GM23338 (cell line): ENCODE measurements around the gene AKR7A3. TPM values are rescaled to one million over a fixed set of nuclear protein-coding genes. Genes with fewer than 3 reads are reported as not detected.

ENCODE experiments used
- ATAC-seq: fragments of 200-7000 bp; cut with Tn5 transposase; 3 replicates; pipeline ENCODE4 v1.9.1; 2020
- DNase-seq: peaks from one replicate; pipeline ENCODE4 v3.0.0-alpha.2; 2015; ENCODE audit warnings: low spot score
- H2AFZ ChIP-seq: fragments of 200-600 bp; sonication (generic); 2 replicates; pipeline ENCODE4 v1.8.0; 2016; ENCODE audit warnings: antibody characterized with exemption, mild to moderate bottlenecking, moderate library complexity
- H3F3A ChIP-seq: fragments of 200-600 bp; sonication (generic); replicated peaks from 2 replicates; pipeline ENCODE4 v1.8.0; 2017; ENCODE audit warnings: antibody characterized with exemption, mixed run types, low read depth
- H3K27ac ChIP-seq: fragments of 200-600 bp; sonication (generic); 2 replicates; pipeline ENCODE4 v1.6.1; 2016; ENCODE audit warnings: low read depth
- H3K27me3 ChIP-seq: fragments of 200-600 bp; sonication (generic); 2 replicates; pipeline ENCODE4 v1.8.0; 2016; ENCODE audit warnings: mild to moderate bottlenecking, mixed run types, moderate library complexity; ENCODE audit not compliant: insufficient read depth
- H3K36me3 ChIP-seq: fragments of 200-600 bp; sonication (generic); 2 replicates; pipeline ENCODE4 v1.8.0; 2016; ENCODE audit warnings: mild to moderate bottlenecking; ENCODE audit not compliant: insufficient read depth
- H3K4me1 ChIP-seq: fragments of 200-600 bp; sonication (generic); 2 replicates; pipeline ENCODE4 v1.8.0; 2016; ENCODE audit warnings: mild to moderate bottlenecking, moderate library complexity; ENCODE audit not compliant: insufficient read depth
- H3K4me2 ChIP-seq: fragments of 200-600 bp; sonication (generic); 2 replicates; pipeline ENCODE4 v1.7.1; 2017; ENCODE audit warnings: mixed run types
- H3K4me3 ChIP-seq: fragments of 200-600 bp; sonication (generic); 2 replicates; pipeline ENCODE4 v1.6.1; 2016; ENCODE audit warnings: mixed run types
- H3K79me2 ChIP-seq: fragments of 200-600 bp; sonication (generic); replicated peaks from 2 replicates; pipeline ENCODE4 v1.8.0; 2017; ENCODE audit warnings: mild to moderate bottlenecking; ENCODE audit not compliant: insufficient read depth
- H3K9me2 ChIP-seq: fragments of 200-600 bp; sonication (generic); 2 replicates; pipeline ENCODE4 v1.8.0; 2017; ENCODE audit not compliant: insufficient read depth
- H4K20me1 ChIP-seq: fragments of 200-600 bp; sonication (generic); replicated peaks from 2 replicates; pipeline ENCODE4 v1.8.0; 2017; ENCODE audit warnings: mild to moderate bottlenecking; ENCODE audit not compliant: insufficient read depth
- H3K27ac Mint-ChIP-seq: 2 replicates; pipeline ENCODE4 v1.8.0; 2020; ENCODE audit warnings: inconsistent platforms, mild to moderate bottlenecking, moderate library complexity, mixed read lengths
- H3K27me3 Mint-ChIP-seq: 3 replicates; pipeline ENCODE4 v1.8.0; 2022; ENCODE audit warnings: low read depth, mild to moderate bottlenecking, moderate library complexity, mixed read lengths, inconsistent platforms; ENCODE audit not compliant: insufficient read depth, poor library complexity
- H3K36me3 Mint-ChIP-seq: 3 replicates; pipeline ENCODE4 v1.8.0; 2021; ENCODE audit warnings: low read depth, mild to moderate bottlenecking, inconsistent platforms, moderate library complexity, mixed read lengths
- H3K4me1 Mint-ChIP-seq: 3 replicates; pipeline ENCODE4 v1.8.0; 2020; ENCODE audit warnings: mild to moderate bottlenecking, inconsistent platforms, mixed read lengths
- H3K4me3 Mint-ChIP-seq: 3 replicates; pipeline ENCODE4 v1.8.0; 2021; ENCODE audit warnings: moderate library complexity, mild to moderate bottlenecking, inconsistent platforms, mixed read lengths
- H3K9me3 Mint-ChIP-seq: 3 replicates; pipeline ENCODE4 v1.8.0; 2020; ENCODE audit warnings: moderate library complexity, mild to moderate bottlenecking, inconsistent platforms, mixed read lengths
- CREB1 ChIP-seq: fragments of 250-450 bp; sonication (Bioruptor Pico); IDR thresholded peaks from 2 replicates; pipeline ENCODE4 v1.5.0; 2020; ENCODE audit warnings: low read depth, mild to moderate bottlenecking, moderate library complexity
- CTCF ChIP-seq, 2 experiments: fragments of 200-600 bp in 1 of 2; sonication (generic) in 1 of 2; conservative IDR thresholded peaks; 2 replicates each; pipeline versions ENCODE4 v1.5.1 to v1.6.1; 2016 to 2017; ENCODE audit warnings: antibody characterized with exemption in 2 of 2, low read depth in 2 of 2, mild to moderate bottlenecking in 2 of 2, moderate library complexity in 1 of 2
- ETS1 ChIP-seq: IDR thresholded peaks from 2 replicates; pipeline ENCODE4 v1.6.1; 2016; ENCODE audit warnings: antibody characterized with exemption
- JUNB ChIP-seq: IDR thresholded peaks from one replicate; pipeline ENCODE4 v1.6.1; 2016; ENCODE audit warnings: antibody characterized with exemption; ENCODE audit not compliant: unreplicated experiment
- NANOG ChIP-seq: IDR thresholded peaks from 2 replicates; pipeline ENCODE4 v1.6.1; 2016; ENCODE audit warnings: antibody characterized with exemption, borderline replicate concordance
- POLR2AphosphoS5 ChIP-seq: IDR thresholded peaks from 2 replicates; pipeline ENCODE4 v1.6.1; 2016; ENCODE audit warnings: antibody characterized with exemption, low read depth
- REST ChIP-seq: IDR thresholded peaks from one replicate; pipeline ENCODE4 v1.6.1; 2018; ENCODE audit warnings: antibody characterized with exemption; ENCODE audit not compliant: unreplicated experiment
- ZNF114 ChIP-seq: fragments of 250-450 bp; sonication (Bioruptor Pico); IDR thresholded peaks from 2 replicates; pipeline ENCODE4 v1.5.0; 2020; ENCODE audit warnings: mild to moderate bottlenecking, moderate library complexity
- ZNF331 ChIP-seq: fragments of 250-450 bp; sonication (Bioruptor Pico); IDR thresholded peaks from 2 replicates; pipeline ENCODE4 v1.5.0; 2020; ENCODE audit warnings: low read depth, mild to moderate bottlenecking, moderate library complexity
- ZNF462 ChIP-seq: fragments of 250-450 bp; sonication (Bioruptor Pico); IDR thresholded peaks from 2 replicates; pipeline ENCODE4 v1.5.0; 2020; ENCODE audit warnings: mild to moderate bottlenecking, moderate library complexity
- polyA plus RNA-seq: library from polyadenylated mRNA; unstranded; fragments of >200 nt; fragmentation: Nextera tagmentation; extraction: Ambion mirVana; gene quantifications from 2 replicates; pipeline ENCODE4 v1.2.1, GENCODE V29; 2016
- total RNA-seq: library from RNA; depleted of rRNA; stranded (reverse); fragments of >200 nt; shearing (Covaris generic); gene quantifications from 2 replicates; pipeline ENCODE4 v1.2.3, GENCODE V29; 2014

The AKR7A3 gene
- total and polyA plus RNA-seq, 2 experiments from 2014 or later = 0.14 to 0.86 TPM

GRCh38 chr1:19289244-19289643 is 674 bp upstream of the AKR7A3 start:
- H3K4me3 Mint-ChIP-seq = peak overlapping the region; percentile 69
- no peak for ATAC-seq

More at GRCh38 chr1:19289244-19289643, 674 bp upstream of the AKR7A3 start:
- Histone ChIP-seq H3K79me2 (no peaks in the 10 kb centered on the region), H3K27me3 (peaks cover 37% of the 10 kb centered on the region), H3K4me2 (peak overlapping the region; percentile 89), H3K4me3 (peak overlapping the region; percentile 63), H2AFZ (peak overlapping the region; percentile 72; the same call in 1 of the 2 replicates), H3K27ac (no peak overlapping the region), H3K4me1 (0 out of 2 replicates have a peak, but pooled peaks cover 4% of the 10 kb centered on the region), H4K20me1 (peaks cover 8% of the 10 kb centered on the region), H3K9me2 (no peaks in the 10 kb centered on the region), H3F3A (no peaks in the 10 kb centered on the region), H3K36me3 (no peaks in the 10 kb centered on the region)
- TF ChIP-seq ZNF331 (no peak), ZNF114 (CRISPR knock-in tag) (no peak), REST (no peak), ZNF462 (no peak), POLR2AphosphoS5 (no peak), CTCF (conservative IDR thresholded peaks at IDR 0.05; ENCODE audit: low read depth in 2 of 2) (no peak), CREB1 (CRISPR knock-in tag) (no peak), JUNB (no peak), NANOG (no peak), ETS1 (no peak)
- Mint-ChIP-seq H3K9me3 (peaks cover 19% of the 10 kb centered on the region), H3K27me3 (peaks cover 33% of the 10 kb centered on the region), H3K4me1 (peaks cover 4% of the 10 kb centered on the region; the same call in 1 of the 3 replicates), H3K27ac (no peak overlapping the region), H3K36me3 (peaks cover 18% of the 10 kb centered on the region)
- no peak for DNase-seq
